ENCODE data around the gene STMN3. TPM values are rescaled to one million over a fixed set of nuclear protein-coding genes. Genes with fewer than 3 reads are reported as not detected.

The STMN3 gene
- total and polyA plus RNA-seq, 4 donors, result 0.42 to 2.9 (median 0.91) TPM

DNA sequence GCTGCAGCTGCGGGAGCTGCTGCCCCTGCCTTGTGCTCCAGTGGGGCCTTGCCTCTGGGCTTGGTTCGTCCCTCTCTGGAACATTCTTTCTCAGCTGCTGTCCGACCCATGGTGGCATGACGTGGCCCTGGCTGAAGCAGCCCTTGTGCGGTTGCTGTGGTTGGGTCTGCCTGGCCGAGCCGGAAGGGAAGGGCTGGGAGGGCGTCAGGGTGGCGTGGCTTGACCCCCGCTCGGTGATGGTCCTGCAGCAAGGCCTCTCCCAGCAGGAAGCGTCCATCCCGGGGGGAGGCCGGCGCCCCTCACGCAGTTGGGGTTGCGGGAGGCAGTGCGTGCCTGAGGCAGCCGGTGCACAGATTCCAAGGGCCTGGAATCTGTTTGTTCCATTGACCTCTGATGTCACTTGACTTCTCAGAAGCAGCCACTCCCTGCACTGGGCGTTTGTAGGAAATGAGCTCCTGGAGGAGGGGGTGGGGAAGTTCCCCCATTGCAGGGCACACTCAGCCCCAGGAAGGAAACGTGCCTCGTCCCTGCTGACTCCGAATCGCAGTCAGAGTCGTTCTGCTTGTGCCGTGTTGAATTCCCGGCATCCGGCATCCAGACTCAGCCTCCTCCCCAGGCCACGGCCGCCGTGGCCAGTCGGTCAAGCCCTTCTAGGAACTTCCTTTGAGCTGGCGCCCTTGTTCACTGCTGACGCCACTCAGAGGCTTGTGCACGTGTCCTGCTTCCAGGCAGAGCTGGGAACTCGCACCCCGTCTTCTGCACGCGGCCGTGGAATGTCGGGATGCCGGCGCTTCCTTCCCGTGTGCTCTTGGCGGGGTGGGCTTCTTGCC, 33.5 kb upstream of the STMN3 start:
- no peak for DNase-seq (ENCODE audit: low spot score)
- Histone ChIP-seq H3K36me3 (ENCODE audit: control insufficient read depth in 4 of 4, insufficient read depth in 3 of 4, low read depth in 1 of 4, low read length in 3 of 4) (peaks cover 0 to 1% (median 0%) of the 10 kb centered on the region in 4 donors), H3K27me3 (ENCODE audit: control insufficient read depth in 4 of 4, insufficient read depth in 4 of 4, low read length in 3 of 4) (no peaks in the 10 kb centered on the region), H3K27ac (ENCODE audit: low read depth in 1 of 2, low read length in 2 of 2) (peak overlapping the region; percentile 85 to 93), H3K9ac (ENCODE audit: low read depth in 1 of 2, low read length in 2 of 2) (no peak overlapping the region), H3K9me3 (ENCODE audit: control insufficient read depth in 4 of 4, low read length in 3 of 4) (no peaks in the 10 kb centered on the region), H3K4me3 (ENCODE audit: low read depth in 1 of 3, low read length in 3 of 3) (no peak overlapping the region), H3K4me1 (ENCODE audit: control insufficient read depth in 4 of 4, insufficient read depth in 4 of 4, low read length in 3 of 4) (peaks cover 0 to 5% (median 2%) of the 10 kb centered on the region in 4 donors)
- WGBS, result 62% methylated on average over 45 of the region's 45 CpGs
- TF ChIP-seq REST (IDR thresholded peaks at IDR 0.05), result peak; percentile 62
- TF ChIP-seq GABPA (IDR thresholded peaks at IDR 0.05 in 1 of 2, conservative IDR thresholded peaks at IDR 0.05 in 1 of 2), result no peak
- TF ChIP-seq JUND (IDR thresholded peaks at IDR 0.05), result no peak
- no peak for TF ChIP-seq TAF1 (conservative IDR thresholded peaks at IDR 0.05)
- TF ChIP-seq, protein P1, sequence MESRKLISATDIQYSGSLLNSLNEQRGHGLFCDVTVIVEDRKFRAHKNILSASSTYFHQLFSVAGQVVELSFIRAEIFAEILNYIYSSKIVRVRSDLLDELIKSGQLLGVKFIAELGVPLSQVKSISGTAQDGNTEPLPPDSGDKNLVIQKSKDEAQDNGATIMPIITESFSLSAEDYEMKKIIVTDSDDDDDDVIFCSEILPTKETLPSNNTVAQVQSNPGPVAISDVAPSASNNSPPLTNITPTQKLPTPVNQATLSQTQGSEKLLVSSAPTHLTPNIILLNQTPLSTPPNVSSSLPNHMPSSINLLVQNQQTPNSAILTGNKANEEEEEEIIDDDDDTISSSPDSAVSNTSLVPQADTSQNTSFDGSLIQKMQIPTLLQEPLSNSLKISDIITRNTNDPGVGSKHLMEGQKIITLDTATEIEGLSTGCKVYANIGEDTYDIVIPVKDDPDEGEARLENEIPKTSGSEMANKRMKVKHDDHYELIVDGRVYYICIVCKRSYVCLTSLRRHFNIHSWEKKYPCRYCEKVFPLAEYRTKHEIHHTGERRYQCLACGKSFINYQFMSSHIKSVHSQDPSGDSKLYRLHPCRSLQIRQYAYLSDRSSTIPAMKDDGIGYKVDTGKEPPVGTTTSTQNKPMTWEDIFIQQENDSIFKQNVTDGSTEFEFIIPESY (IDR thresholded peaks at IDR 0.05), result no peak
- TF ChIP-seq, protein P2, sequence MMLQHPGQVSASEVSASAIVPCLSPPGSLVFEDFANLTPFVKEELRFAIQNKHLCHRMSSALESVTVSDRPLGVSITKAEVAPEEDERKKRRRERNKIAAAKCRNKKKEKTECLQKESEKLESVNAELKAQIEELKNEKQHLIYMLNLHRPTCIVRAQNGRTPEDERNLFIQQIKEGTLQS (IDR thresholded peaks at IDR 0.05), result no peak
- peak; percentile 69 for TF ChIP-seq SP1 (IDR thresholded peaks at IDR 0.05)
- TF ChIP-seq NR2F2 (IDR thresholded peaks at IDR 0.05), result peak; percentile 84
- TF ChIP-seq RXRA (IDR thresholded peaks at IDR 0.05), result peak; percentile 81 to 85
- TF ChIP-seq HNF4G (IDR thresholded peaks at IDR 0.05), result no peak
- TF ChIP-seq EGR1 (IDR thresholded peaks at IDR 0.05; ENCODE audit: low read depth in 2 of 2), result no peak
- no peak for TF ChIP-seq MAX (IDR thresholded peaks at IDR 0.05)
- TF ChIP-seq FOXA1 (IDR thresholded peaks at IDR 0.05), result no peak
- no peak for TF ChIP-seq HNF4A (conservative IDR thresholded peaks at IDR 0.05)
- no peak for TF ChIP-seq CTCF (IDR thresholded peaks at IDR 0.05; ENCODE audit: low read depth, low read length, missing input control)
- no peak for TF ChIP-seq YY1 (IDR thresholded peaks at IDR 0.05)
- no peak for TF ChIP-seq FOXA2 (IDR thresholded peaks at IDR 0.05)
- peak in 1 of 2 donors; percentile 8 for TF ChIP-seq RAD21 (IDR thresholded peaks at IDR 0.05)
